Endothelial cell (in vitro differentiated cells): ENCODE results near the gene PRDM2. TPM values are rescaled to one million over a fixed set of nuclear protein-coding genes. Genes with fewer than 3 reads are reported as not detected.

ENCODE experiments used
- DNase-seq: peaks from one replicate; pipeline ENCODE4 v3.0.0; 2021; ENCODE audit warnings: low spot score
- H3K27ac Mint-ChIP-seq: one replicate; pipeline ENCODE4 v1.8.0; 2021; ENCODE audit warnings: mixed read lengths, inconsistent platforms; ENCODE audit not compliant: unreplicated experiment
- H3K27me3 Mint-ChIP-seq: one replicate; pipeline ENCODE4 v1.8.0; 2021; ENCODE audit warnings: mild to moderate bottlenecking, moderate library complexity, mixed read lengths, inconsistent platforms; ENCODE audit not compliant: unreplicated experiment
- H3K36me3 Mint-ChIP-seq: one replicate; pipeline ENCODE4 v1.8.0; 2021; ENCODE audit warnings: mild to moderate bottlenecking, low read depth, mixed read lengths, inconsistent platforms; ENCODE audit not compliant: unreplicated experiment
- H3K4me1 Mint-ChIP-seq: one replicate; pipeline ENCODE4 v1.8.0; 2021; ENCODE audit warnings: mild to moderate bottlenecking, mixed read lengths, inconsistent platforms; ENCODE audit not compliant: unreplicated experiment
- H3K4me3 Mint-ChIP-seq: one replicate; pipeline ENCODE4 v1.8.0; 2021; ENCODE audit warnings: mild to moderate bottlenecking, mixed read lengths, inconsistent platforms; ENCODE audit not compliant: unreplicated experiment
- H3K9me3 Mint-ChIP-seq: one replicate; pipeline ENCODE4 v1.8.0; 2021; ENCODE audit warnings: mixed read lengths, inconsistent platforms; ENCODE audit not compliant: unreplicated experiment
- CTCF ChIP-seq: fragments of 200-600 bp; sonication (generic); IDR thresholded peaks from one replicate; pipeline ENCODE4 v1.5.0; 2021; ENCODE audit warnings: antibody characterized with exemption; ENCODE audit not compliant: unreplicated experiment
- total RNA-seq: library from RNA; stranded (reverse); fragmentation: NEBNext Ultra II Directional; extraction: Animal tissue kit (Norgen Biotek cat#: 25700); gene quantifications from one replicate; pipeline ENCODE4 v1.2.1, GENCODE V29; 2021; ENCODE audit not compliant: unreplicated experiment

The PRDM2 gene
- total RNA-seq, 1 donor from 2014 or later: 49.7 TPM

DNA sequence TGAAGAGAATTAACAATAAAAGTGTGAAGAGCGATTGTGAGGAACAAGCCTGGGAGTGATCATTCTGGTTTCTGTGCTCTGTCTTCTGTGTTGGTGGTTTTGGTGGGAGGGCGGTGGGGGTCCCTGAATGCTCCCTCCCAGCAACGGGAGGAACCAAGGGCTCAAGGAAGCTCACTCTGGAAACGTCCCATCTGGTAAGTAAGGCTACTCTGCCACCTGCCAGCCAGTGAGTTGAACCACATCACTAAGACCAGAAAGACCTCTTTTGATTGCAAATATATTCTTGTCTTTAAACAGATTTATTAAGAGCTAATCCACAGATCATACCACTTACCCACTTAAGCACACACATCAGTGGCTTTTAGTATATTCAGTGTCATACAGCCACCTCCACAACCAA, 125.0 kb downstream of the PRDM2 start:
- Mint-ChIP-seq H3K27me3 (peaks cover 4% of the 10 kb centered on the region), H3K4me1 (no peaks in the 10 kb centered on the region)
- TF ChIP-seq CTCF: no peak

GRCh38 chr1:13826009-13826408, 126.0 kb downstream of the PRDM2 start:
- Mint-ChIP-seq H3K9me3 (no peaks in the 10 kb centered on the region), H3K27ac (no peak overlapping the region)

More for the DNA sequence above, 125.0 kb downstream of the PRDM2 start:
- H3K9me3 Mint-ChIP-seq: no peaks in the 10 kb centered on the region
- DNase-seq: no peak
- no peak overlapping the region for H3K27ac Mint-ChIP-seq
- no peak overlapping the region for H3K4me3 Mint-ChIP-seq
- H3K36me3 Mint-ChIP-seq: no peaks in the 10 kb centered on the region

DNA sequence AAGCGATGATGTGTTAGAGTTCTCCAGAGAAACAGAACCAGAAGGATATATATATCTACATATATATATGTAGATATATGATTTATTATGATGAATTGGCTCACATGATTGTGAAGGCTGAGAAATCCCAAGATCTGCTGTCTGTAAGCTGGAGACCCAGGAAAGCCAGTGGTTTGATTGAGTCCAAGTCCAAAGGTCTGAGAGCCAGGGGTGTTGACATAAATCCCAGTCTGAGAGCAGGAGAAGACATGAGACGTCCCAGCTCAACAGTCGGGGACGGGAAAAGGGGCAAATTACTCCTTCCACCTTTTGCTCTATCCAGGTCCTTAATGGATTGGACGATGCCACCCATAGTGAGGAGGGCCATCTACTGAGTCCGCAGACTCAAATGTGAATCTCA, 126.6 kb downstream of the PRDM2 start:
- no peak for TF ChIP-seq CTCF
- no peaks in the 10 kb centered on the region for H3K9me3 Mint-ChIP-seq
- H3K27me3 Mint-ChIP-seq: peaks cover 4% of the 10 kb centered on the region
- no peak for DNase-seq
- H3K27ac Mint-ChIP-seq: no peak overlapping the region
- no peak overlapping the region for H3K4me3 Mint-ChIP-seq
- H3K4me1 Mint-ChIP-seq: no peaks in the 10 kb centered on the region
- no peaks in the 10 kb centered on the region for H3K36me3 Mint-ChIP-seq

More at GRCh38 chr1:13826009-13826408, 126.0 kb downstream of the PRDM2 start:
- DNase-seq: no peak
- H3K36me3 Mint-ChIP-seq: no peaks in the 10 kb centered on the region
- H3K4me1 Mint-ChIP-seq: no peaks in the 10 kb centered on the region
- no peak for TF ChIP-seq CTCF
- H3K4me3 Mint-ChIP-seq: no peak overlapping the region
- peaks cover 4% of the 10 kb centered on the region for H3K27me3 Mint-ChIP-seq

DNA sequence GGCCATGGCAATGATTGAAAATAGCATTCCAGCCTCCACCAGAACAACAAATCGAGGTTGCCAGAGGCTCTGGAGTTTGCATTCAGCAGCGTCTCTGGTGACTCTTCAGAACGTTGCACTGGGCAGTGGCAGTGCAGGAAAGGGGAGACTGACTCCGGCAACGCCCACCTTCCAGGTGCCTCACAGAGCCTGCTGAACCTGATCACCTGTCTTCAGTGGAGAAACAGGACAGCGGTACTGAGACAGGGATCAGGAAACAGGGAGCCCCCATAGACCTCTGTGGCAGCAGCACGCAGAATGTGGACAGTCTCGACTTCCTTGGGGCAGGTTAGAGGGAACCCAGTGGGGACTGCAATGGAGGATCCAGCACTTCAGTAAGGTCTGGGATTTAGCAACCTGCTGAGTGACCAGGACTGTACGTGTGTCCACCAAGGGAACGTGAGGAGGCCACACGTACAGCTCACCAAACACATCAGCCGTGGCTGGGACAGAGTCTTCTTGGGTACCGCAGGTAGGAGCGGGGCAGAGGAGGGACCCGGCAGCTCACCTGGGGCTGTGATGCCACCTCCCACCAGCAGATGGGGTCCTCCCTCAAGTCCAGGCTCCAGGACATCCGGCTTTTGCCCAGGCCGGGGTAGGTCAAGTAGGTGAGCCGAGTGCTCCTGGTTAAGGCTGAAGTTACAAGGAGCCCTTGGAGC, 128.6 kb downstream of the PRDM2 start:
- TF ChIP-seq CTCF: peak; percentile 68

DNA sequence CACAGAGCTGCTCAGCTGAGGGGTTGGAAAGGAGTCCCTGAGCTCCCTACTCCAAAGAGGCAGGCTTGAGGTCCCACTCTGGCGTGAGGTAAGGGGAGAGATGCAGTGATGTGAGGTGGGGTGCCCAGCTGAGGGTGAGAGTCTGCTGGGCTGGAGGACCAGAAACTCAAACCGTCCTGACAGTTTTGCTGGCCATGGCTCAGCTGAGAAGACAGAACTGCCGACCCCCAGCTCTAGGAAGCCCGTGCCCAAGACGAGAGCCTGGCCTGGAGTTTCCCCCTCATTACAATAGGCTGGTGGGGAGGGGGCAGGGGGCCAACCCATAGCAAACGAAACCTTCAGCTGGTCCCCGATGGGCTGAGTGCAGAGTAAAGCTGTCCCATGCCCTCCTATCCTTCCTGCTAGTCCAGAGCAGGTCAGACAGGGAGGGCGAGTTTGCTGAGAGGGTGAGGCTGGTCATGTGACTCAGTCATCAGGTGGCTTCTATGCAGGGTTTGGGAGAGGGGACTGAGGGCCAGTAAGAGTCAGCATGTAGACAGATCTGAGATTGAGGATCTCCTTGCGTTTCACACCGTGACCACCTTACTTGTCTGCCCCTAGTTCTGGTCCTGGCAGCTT, 129.3 kb downstream of the PRDM2 start:
- no peak for TF ChIP-seq CTCF
- H3K4me1 Mint-ChIP-seq: no peaks in the 10 kb centered on the region
- no peak overlapping the region for H3K27ac Mint-ChIP-seq
- no peaks in the 10 kb centered on the region for H3K36me3 Mint-ChIP-seq
- H3K9me3 Mint-ChIP-seq: no peaks in the 10 kb centered on the region
- H3K4me3 Mint-ChIP-seq: no peak overlapping the region
- peaks cover 4% of the 10 kb centered on the region for H3K27me3 Mint-ChIP-seq
- DNase-seq: no peak

More for the DNA sequence above, 128.6 kb downstream of the PRDM2 start:
- Mint-ChIP-seq H3K4me1 (no peaks in the 10 kb centered on the region), H3K4me3 (no peak overlapping the region), H3K27ac (no peak overlapping the region), H3K36me3 (no peaks in the 10 kb centered on the region), H3K9me3 (no peaks in the 10 kb centered on the region), H3K27me3 (peaks cover 4% of the 10 kb centered on the region)
- DNase-seq: peak; percentile 62
